ENCODE results near the gene PCTP. TPM values are rescaled to one million over a fixed set of nuclear protein-coding genes. Genes with fewer than 3 reads are reported as not detected.

The PCTP gene
- total RNA-seq, 5 donors from 2014 or later (not counting 1 experiment from before 2014, with no cell fraction given) = 2.8 to 3.6 (median 3.3) TPM

DNA sequence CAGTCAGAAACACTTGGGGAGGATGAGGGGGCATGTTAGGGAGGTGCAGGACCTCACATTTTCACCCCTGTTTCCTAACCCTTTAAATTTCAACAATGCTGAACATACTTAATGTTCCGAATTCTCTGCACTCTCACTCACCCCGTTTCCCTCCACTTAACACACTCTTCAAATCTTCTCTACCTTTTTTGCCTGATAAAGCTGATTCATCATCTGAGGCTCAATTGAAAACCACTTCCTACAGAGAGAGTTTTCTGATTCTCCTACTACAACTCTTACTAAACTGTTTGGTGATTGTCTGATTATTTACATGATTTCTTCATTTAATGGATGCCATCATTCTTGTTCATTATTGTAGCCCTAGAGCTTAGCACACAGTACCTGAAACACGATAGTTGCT is 42.4 kb downstream of the PCTP start:
- Histone ChIP-seq H3K27me3 (replicated peaks in 1 of 2; ENCODE audit: control insufficient read depth in 2 of 2, extremely low read depth in 1 of 2, insufficient read depth in 2 of 2, low read length in 1 of 2) (no peaks in the 10 kb centered on the region), H3K36me3 (ENCODE audit: control insufficient read depth in 2 of 2, extremely low read depth in 1 of 2, insufficient read depth in 1 of 2, low read length in 1 of 2) (no peaks in the 10 kb centered on the region), H3K27ac (ENCODE audit: low read length) (no peak overlapping the region), H3K4me3 (ENCODE audit: control insufficient read depth in 1 of 2, extremely low read depth in 1 of 2, low read length in 1 of 2) (no peak overlapping the region), H3K9me3 (no peaks in the 10 kb centered on the region), H3K4me1 (ENCODE audit: control insufficient read depth in 1 of 2, extremely low read depth in 1 of 2, insufficient read depth in 2 of 2, low read length in 2 of 2) (no peaks in the 10 kb centered on the region)
- ATAC-seq (replicated peaks in 1 of 4) (no peak), DNase-seq (no peak)
- peaks cover 0 to 15% (median under 1%) of the 10 kb centered on the region in 3 donors for H3K9me3 Mint-ChIP-seq
- no peaks in the 10 kb centered on the region for H3K4me1 Mint-ChIP-seq
- H3K27ac Mint-ChIP-seq = no peak overlapping the region
- no CpG with 5 or more reads among the region's 3 CpGs for WGBS (ENCODE audit: insufficient coverage)
- H3K36me3 Mint-ChIP-seq = peaks cover 3% of the 10 kb centered on the region
- H3K27me3 Mint-ChIP-seq = peaks cover 2 to 15% of the 10 kb centered on the region in 2 donors
- ChIA-PET POLR2A (no interaction called here), CTCF (no interaction called here)
- H3K4me3 Mint-ChIP-seq = no peak overlapping the region

DNA sequence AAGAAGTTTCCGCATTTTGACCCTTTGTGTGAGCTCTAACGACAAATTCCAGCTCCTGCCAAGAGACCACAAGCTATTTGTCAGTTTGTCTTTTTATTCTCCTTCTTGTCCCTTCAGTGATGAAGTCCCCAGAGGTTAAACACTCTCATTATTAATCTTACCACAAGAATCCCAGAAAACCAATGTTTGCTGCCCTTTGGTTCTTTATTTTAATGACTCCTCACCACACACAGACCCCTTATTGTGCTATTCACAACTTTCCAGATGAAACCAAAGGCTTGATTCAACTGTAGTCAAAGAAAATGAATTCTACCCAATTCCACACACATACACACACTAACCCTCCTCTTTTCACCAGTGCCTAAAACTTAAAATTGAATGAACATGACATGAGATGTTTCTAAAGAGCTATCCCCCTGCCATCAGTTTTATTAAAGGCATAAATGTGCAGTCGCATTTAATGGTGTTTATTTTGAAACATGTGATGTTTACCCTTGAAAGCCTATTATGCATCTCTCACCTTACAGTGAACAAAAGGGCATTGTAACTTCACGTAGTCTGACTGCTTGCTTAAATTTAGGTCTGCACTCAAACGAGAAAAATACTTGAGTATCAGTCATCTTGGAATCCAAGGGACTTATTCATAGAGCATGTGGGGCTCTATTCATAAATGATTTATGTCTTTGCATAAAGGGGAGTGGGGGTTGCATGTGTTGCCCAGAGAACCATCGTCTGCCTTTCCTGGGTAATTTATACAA is 44.1 kb downstream of the PCTP start:
- no peak overlapping the region for H3K27ac Mint-ChIP-seq
- ChIA-PET CTCF (no interaction called here), POLR2A (no interaction called here)
- peaks cover 2 to 5% of the 10 kb centered on the region in 2 donors for H3K27me3 Mint-ChIP-seq
- no peaks in the 10 kb centered on the region for H3K36me3 ChIP-seq (ENCODE audit: control insufficient read depth in 2 of 2, extremely low read depth in 1 of 2, insufficient read depth in 1 of 2, low read length in 1 of 2)
- H3K9me3 Mint-ChIP-seq = peaks cover 0 to 27% (median 3%) of the 10 kb centered on the region in 3 donors
- H3K27me3 ChIP-seq (replicated peaks in 1 of 2; ENCODE audit: control insufficient read depth in 2 of 2, extremely low read depth in 1 of 2, insufficient read depth in 2 of 2, low read length in 1 of 2) = no peaks in the 10 kb centered on the region
- H3K4me3 ChIP-seq (ENCODE audit: control insufficient read depth in 1 of 2, extremely low read depth in 1 of 2, low read length in 1 of 2) = no peak overlapping the region
- H3K4me1 ChIP-seq (ENCODE audit: control insufficient read depth in 1 of 2, extremely low read depth in 1 of 2, insufficient read depth in 2 of 2, low read length in 2 of 2) = no peaks in the 10 kb centered on the region
- H3K9me3 ChIP-seq = no peaks in the 10 kb centered on the region
- H3K4me1 Mint-ChIP-seq = no peaks in the 10 kb centered on the region
- no peak for ATAC-seq (replicated peaks in 1 of 4)
- no peaks in the 10 kb centered on the region for H3K36me3 Mint-ChIP-seq
- no peak for DNase-seq
- H3K27ac ChIP-seq (ENCODE audit: low read length) = no peak overlapping the region
- H3K4me3 Mint-ChIP-seq = no peak overlapping the region
- 77% methylated on average over 4 of the region's 6 CpGs for WGBS (ENCODE audit: insufficient coverage)

DNA sequence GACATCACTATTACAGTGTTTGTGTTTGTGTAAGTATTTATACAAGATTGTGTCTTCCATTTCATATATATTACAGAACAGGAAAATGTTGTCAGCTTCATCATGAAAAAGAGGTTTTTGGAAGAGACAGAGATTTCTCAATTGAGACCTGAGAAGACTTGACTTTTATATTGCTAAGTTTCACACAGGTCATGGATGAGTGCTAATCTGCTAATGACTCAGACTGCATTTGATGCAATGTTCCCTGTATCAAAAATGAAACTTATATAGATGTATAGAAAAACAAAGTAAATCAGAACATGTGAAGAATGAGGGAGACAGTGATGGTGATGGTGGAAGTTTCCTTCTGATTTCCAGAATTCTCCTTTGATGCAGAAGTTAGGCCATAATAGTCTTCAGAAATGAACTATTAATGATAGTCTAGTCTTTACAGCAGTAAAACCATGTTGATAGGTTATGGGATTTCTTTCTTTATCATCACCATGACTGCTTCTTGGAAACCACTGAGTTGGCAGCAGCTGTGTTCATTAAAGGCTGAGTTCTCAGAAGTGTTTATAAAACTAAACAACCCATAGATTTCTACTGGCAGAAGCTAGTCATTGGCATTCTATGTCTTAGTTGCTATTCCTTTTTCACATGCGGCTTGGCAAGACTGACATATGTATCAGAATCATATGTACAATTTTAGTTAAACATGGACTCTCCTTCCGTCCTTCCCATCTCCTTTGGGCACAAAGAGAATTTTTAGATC is 56.1 kb downstream of the PCTP start:
- Mint-ChIP-seq H3K4me1 (no peaks in the 10 kb centered on the region), H3K36me3 (no peaks in the 10 kb centered on the region), H3K9me3 (peaks cover 7 to 15% (median 9%) of the 10 kb centered on the region in 3 donors), H3K27me3 (peaks cover 0 to 19% of the 10 kb centered on the region in 2 donors), H3K4me3 (no peak overlapping the region), H3K27ac (no peak overlapping the region)
- no peaks in the 10 kb centered on the region for H3K9me3 ChIP-seq
- ChIA-PET POLR2A (no interaction called here), CTCF (no interaction called here)
- no CpG with 5 or more reads among the region's 2 CpGs for WGBS (ENCODE audit: insufficient coverage)
- H3K36me3 ChIP-seq (ENCODE audit: control insufficient read depth in 2 of 2, extremely low read depth in 1 of 2, insufficient read depth in 1 of 2, low read length in 1 of 2) = no peaks in the 10 kb centered on the region
- no peaks in the 10 kb centered on the region for H3K4me1 ChIP-seq (ENCODE audit: control insufficient read depth in 1 of 2, extremely low read depth in 1 of 2, insufficient read depth in 2 of 2, low read length in 2 of 2)
- H3K4me3 ChIP-seq (ENCODE audit: control insufficient read depth in 1 of 2, extremely low read depth in 1 of 2, low read length in 1 of 2) = no peak overlapping the region
- H3K27me3 ChIP-seq (replicated peaks in 1 of 2; ENCODE audit: control insufficient read depth in 2 of 2, extremely low read depth in 1 of 2, insufficient read depth in 2 of 2, low read length in 1 of 2) = no peaks in the 10 kb centered on the region
- no peak overlapping the region for H3K27ac ChIP-seq (ENCODE audit: low read length)
- ATAC-seq (replicated peaks in 1 of 4) = no peak
- DNase-seq = no peak

DNA sequence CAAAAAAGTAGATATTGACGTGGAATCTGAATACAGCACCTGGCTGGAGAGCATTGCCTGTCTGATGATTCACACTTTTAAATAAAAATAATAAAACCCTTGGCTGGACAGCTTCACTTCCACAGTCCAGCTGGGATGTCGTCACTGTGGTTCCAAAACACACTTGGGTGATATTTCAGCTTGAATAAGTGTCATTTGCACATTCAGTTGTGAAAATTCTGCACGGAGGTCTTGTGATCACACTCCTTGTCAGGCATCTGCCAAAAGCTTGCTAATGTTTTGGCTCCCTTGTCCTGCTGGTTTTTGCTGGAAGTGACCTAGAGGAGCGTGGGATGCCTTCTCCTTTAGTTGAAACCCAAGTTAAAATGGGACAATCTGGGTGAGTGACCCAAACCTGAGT is 60.7 kb downstream of the PCTP start:
- 90% methylated on average over 2 of the region's 4 CpGs for WGBS (ENCODE audit: insufficient coverage)
- Histone ChIP-seq H3K9me3 (no peaks in the 10 kb centered on the region), H3K27ac (ENCODE audit: low read length) (no peak overlapping the region), H3K4me3 (ENCODE audit: control insufficient read depth in 1 of 2, extremely low read depth in 1 of 2, low read length in 1 of 2) (no peak overlapping the region), H3K4me1 (ENCODE audit: control insufficient read depth in 1 of 2, extremely low read depth in 1 of 2, insufficient read depth in 2 of 2, low read length in 2 of 2) (no peaks in the 10 kb centered on the region), H3K36me3 (ENCODE audit: control insufficient read depth in 2 of 2, extremely low read depth in 1 of 2, insufficient read depth in 1 of 2, low read length in 1 of 2) (no peaks in the 10 kb centered on the region), H3K27me3 (replicated peaks in 1 of 2; ENCODE audit: control insufficient read depth in 2 of 2, extremely low read depth in 1 of 2, insufficient read depth in 2 of 2, low read length in 1 of 2) (peaks cover 0 to 3% of the 10 kb centered on the region in 2 experiments)
- no peak for DNase-seq
- no peaks in the 10 kb centered on the region for H3K4me1 Mint-ChIP-seq
- ATAC-seq (replicated peaks in 1 of 4) = no peak
- H3K27ac Mint-ChIP-seq = no peak overlapping the region
- ChIA-PET POLR2A (no interaction called here), CTCF (no interaction called here)
- H3K9me3 Mint-ChIP-seq = no peaks in the 10 kb centered on the region
- peaks cover 16 to 25% of the 10 kb centered on the region in 2 donors for H3K27me3 Mint-ChIP-seq
- no peak overlapping the region for H3K4me3 Mint-ChIP-seq
- no peaks in the 10 kb centered on the region for H3K36me3 Mint-ChIP-seq

DNA sequence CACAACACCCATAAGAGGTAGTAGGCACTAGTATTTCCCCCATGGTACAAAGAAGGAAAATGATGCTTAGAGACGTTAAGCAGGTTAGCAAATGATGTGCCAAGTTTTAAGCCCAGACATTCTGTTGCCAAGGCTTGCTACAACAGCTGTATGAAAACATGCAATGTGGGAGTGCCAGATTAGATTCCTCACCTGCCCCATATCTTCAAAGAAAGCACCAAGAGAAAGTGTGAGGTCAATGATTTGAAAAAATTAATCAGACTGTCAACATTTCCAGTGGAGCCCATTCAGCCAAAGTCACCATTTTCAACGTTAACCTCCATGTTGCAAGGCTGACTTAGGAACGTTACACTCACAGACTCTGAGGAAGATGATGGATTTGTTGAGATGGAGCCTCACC is 61.5 kb downstream of the PCTP start:
- WGBS (ENCODE audit: insufficient coverage) = no CpG with 5 or more reads among the region's 3 CpGs

DNA sequence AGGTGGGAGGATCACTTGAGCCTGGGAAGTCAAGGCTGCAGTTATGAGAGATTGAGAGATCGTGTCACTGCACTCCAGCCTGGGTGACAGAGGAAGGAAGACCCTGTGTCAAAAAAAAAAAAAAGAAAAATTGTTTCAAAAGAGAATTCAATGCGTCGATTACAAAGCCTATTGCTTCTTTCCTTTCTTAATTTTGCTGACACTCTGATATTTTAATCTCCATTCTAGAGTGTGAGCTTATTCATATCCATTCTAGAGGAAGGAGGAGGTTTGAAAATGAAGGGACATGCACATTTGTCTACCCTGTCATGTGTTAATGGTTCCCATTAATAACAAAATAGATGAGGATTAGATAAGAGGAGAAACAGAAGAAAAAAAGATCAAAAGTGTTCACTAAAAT is 63.1 kb downstream of the PCTP start:
- Histone ChIP-seq H3K4me3 (ENCODE audit: control insufficient read depth in 1 of 2, extremely low read depth in 1 of 2, low read length in 1 of 2) (no peak overlapping the region), H3K36me3 (ENCODE audit: control insufficient read depth in 2 of 2, extremely low read depth in 1 of 2, insufficient read depth in 1 of 2, low read length in 1 of 2) (no peaks in the 10 kb centered on the region), H3K9me3 (no peaks in the 10 kb centered on the region), H3K27ac (ENCODE audit: low read length) (no peak overlapping the region), H3K4me1 (ENCODE audit: control insufficient read depth in 1 of 2, extremely low read depth in 1 of 2, insufficient read depth in 2 of 2, low read length in 2 of 2) (no peaks in the 10 kb centered on the region), H3K27me3 (replicated peaks in 1 of 2; ENCODE audit: control insufficient read depth in 2 of 2, extremely low read depth in 1 of 2, insufficient read depth in 2 of 2, low read length in 1 of 2) (peaks cover 0 to 3% of the 10 kb centered on the region in 2 experiments)
- DNase-seq = no peak
- no peak for ATAC-seq (replicated peaks in 1 of 4)
- H3K4me1 Mint-ChIP-seq = no peaks in the 10 kb centered on the region
- H3K36me3 Mint-ChIP-seq = no peaks in the 10 kb centered on the region
- peaks cover 0 to 4% (median 0%) of the 10 kb centered on the region in 3 donors for H3K9me3 Mint-ChIP-seq
- no CpG with 5 or more reads among the region's 3 CpGs for WGBS (ENCODE audit: insufficient coverage)
- ChIA-PET CTCF (interaction anchor here (0.6 to 0.7 kb wide), 3 partner anchors 48 to 511 kb away, joined by 3 to 4 read pairs (median 3); no protein-coding TSS in a partner anchor), POLR2A (no interaction called here)
- no peak overlapping the region for H3K4me3 Mint-ChIP-seq
- peaks cover 21 to 24% of the 10 kb centered on the region in 2 donors for H3K27me3 Mint-ChIP-seq
- no peak overlapping the region for H3K27ac Mint-ChIP-seq

More for the DNA sequence above, 61.5 kb downstream of the PCTP start:
- Mint-ChIP-seq H3K9me3 (no peaks in the 10 kb centered on the region), H3K36me3 (no peaks in the 10 kb centered on the region), H3K27ac (no peak overlapping the region), H3K27me3 (peaks cover 18 to 27% of the 10 kb centered on the region in 2 donors), H3K4me1 (no peaks in the 10 kb centered on the region), H3K4me3 (no peak overlapping the region)
- Histone ChIP-seq H3K4me3 (ENCODE audit: control insufficient read depth in 1 of 2, extremely low read depth in 1 of 2, low read length in 1 of 2) (no peak overlapping the region), H3K4me1 (ENCODE audit: control insufficient read depth in 1 of 2, extremely low read depth in 1 of 2, insufficient read depth in 2 of 2, low read length in 2 of 2) (no peaks in the 10 kb centered on the region), H3K27me3 (replicated peaks in 1 of 2; ENCODE audit: control insufficient read depth in 2 of 2, extremely low read depth in 1 of 2, insufficient read depth in 2 of 2, low read length in 1 of 2) (peaks cover 0 to 3% of the 10 kb centered on the region in 2 experiments), H3K36me3 (ENCODE audit: control insufficient read depth in 2 of 2, extremely low read depth in 1 of 2, insufficient read depth in 1 of 2, low read length in 1 of 2) (no peaks in the 10 kb centered on the region), H3K27ac (ENCODE audit: low read length) (no peak overlapping the region), H3K9me3 (no peaks in the 10 kb centered on the region)
- no peak for ATAC-seq (replicated peaks in 1 of 4)
- CTCF ChIA-PET = no interaction called here
- DNase-seq = no peak
- POLR2A ChIA-PET = no interaction called here

Measured in T-cell (primary cell).